ENCODE data around the gene POLL. TPM values are rescaled to one million over a fixed set of nuclear protein-coding genes. Genes with fewer than 3 reads are reported as not detected.

Gene POLL
- total RNA-seq, 1 donor from 2014 or later = 8.7 TPM

DNA sequence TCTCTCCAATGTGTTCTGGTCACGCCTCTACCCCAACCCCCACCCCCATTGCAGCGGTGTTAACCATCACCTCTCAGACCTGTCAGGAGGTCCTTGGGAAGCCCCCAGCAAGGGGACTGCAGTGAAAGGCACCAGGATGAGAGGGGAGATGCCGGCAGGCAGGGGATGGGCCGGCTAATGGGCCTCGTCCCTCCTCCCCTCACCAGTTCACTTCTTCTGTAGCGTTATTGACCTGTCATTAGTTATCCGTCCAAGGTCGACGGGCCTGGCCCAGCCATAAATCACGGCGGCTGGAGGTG lies 18.8 kb downstream of the POLL start:
- Histone ChIP-seq H3K27me3 (ENCODE audit: control insufficient read depth, insufficient read depth, low read length) (peaks cover 20% of the 10 kb centered on the region), H3K4me3 (ENCODE audit: low read depth, low read length) (no peak overlapping the region)
- DNase-seq (ENCODE audit: low read depth) = no peak

DNA sequence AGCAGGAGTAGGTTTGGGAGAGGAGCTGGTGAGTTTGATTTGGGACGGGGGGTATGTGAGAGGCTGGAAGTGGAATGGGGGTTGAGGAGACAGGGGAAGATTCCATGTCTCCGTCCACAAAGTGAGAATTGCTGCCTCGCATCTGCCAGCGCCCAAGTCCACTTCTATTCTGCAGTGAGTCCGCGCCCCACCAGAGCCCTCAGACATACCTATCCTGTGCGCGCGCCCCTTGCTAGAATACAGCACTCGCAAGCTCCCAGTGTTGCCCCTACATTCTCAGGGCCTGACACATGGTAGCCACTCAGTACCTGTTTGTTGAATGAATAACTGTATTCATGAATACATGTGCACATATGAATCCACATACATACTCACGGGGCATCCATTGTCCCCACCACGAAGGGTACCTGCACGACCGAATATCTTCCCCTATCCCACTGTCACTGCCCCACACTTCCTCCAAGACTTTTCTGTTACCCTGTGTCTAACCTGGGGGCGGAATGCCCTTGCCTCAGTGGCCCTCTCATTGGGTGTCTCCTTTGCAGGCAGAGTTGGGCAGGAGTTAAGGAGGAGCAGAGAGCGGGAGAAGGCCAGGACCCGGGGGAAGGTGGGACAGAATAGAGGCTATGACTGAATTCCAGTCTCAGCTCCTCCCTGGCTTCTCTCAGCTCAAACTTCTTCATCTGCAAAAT lies 19.9 kb downstream of the POLL start:
- DNase-seq (ENCODE audit: low read depth) (no peak), FAIRE-seq (peak; percentile 13)
- H3K27me3 ChIP-seq (ENCODE audit: control insufficient read depth, insufficient read depth, low read length) = peaks cover 20% of the 10 kb centered on the region
- TF ChIP-seq, protein P1, sequence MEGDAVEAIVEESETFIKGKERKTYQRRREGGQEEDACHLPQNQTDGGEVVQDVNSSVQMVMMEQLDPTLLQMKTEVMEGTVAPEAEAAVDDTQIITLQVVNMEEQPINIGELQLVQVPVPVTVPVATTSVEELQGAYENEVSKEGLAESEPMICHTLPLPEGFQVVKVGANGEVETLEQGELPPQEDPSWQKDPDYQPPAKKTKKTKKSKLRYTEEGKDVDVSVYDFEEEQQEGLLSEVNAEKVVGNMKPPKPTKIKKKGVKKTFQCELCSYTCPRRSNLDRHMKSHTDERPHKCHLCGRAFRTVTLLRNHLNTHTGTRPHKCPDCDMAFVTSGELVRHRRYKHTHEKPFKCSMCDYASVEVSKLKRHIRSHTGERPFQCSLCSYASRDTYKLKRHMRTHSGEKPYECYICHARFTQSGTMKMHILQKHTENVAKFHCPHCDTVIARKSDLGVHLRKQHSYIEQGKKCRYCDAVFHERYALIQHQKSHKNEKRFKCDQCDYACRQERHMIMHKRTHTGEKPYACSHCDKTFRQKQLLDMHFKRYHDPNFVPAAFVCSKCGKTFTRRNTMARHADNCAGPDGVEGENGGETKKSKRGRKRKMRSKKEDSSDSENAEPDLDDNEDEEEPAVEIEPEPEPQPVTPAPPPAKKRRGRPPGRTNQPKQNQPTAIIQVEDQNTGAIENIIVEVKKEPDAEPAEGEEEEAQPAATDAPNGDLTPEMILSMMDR (IDR thresholded peaks at IDR 0.05; ENCODE audit: insufficient read depth, low read length, severe bottlenecking) = no peak
- no peak overlapping the region for H3K4me3 ChIP-seq (ENCODE audit: low read depth, low read length)
- H3K36me3 ChIP-seq (ENCODE audit: control insufficient read depth, insufficient read depth, low read length) = no peaks in the 10 kb centered on the region

More for the DNA sequence above, 18.8 kb downstream of the POLL start:
- FAIRE-seq = no peak
- TF ChIP-seq, protein P1 (IDR thresholded peaks at IDR 0.05; ENCODE audit: insufficient read depth, low read length, severe bottlenecking) = no peak
- no peaks in the 10 kb centered on the region for H3K36me3 ChIP-seq (ENCODE audit: control insufficient read depth, insufficient read depth, low read length)

DNA sequence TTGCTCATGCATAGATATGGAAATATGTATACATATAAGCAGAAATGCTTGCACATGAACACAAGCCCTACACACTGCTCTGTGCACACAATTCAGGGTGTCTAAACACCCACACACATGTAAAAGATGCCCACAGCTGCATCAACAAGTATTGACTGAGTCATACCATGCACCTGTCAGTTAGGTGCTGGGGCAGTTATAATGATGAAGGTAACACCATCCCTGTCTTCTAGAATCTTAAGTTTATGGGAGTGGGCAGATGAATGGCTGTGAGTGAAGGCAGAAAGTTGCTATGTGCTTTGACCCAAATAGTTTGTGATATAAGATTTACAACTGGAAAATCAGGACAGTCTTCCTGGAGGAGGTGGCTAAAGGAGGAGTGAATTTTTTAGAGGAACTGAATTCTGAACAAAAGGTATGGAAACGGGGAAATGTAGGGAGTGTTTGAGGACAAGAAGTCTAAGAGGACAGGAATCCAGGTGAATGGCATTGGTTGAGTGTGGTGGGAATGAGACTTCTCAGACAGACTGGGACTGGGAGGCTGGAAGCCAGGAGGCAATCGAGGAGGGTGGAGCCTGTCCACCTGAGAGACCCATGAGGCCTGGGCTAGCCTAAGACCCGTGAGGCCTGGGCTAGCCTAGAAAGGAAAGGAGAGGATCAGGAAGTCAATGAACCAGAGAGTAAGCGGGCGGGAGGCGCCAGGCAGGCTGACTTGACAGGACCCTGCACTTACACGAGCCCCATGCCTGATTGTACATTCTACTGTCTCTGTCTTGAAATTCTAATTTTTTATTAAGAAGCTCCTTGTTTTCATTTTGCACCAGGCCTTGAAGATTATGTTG lies 20.7 kb downstream of the POLL start:
- Histone ChIP-seq H3K4me3 (ENCODE audit: low read depth, low read length) (no peak overlapping the region), H3K36me3 (ENCODE audit: control insufficient read depth, insufficient read depth, low read length) (no peaks in the 10 kb centered on the region), H3K27me3 (ENCODE audit: control insufficient read depth, insufficient read depth, low read length) (peaks cover 23% of the 10 kb centered on the region)
- TF ChIP-seq, protein P1 (IDR thresholded peaks at IDR 0.05; ENCODE audit: insufficient read depth, low read length, severe bottlenecking) = no peak
- FAIRE-seq (no peak), DNase-seq (ENCODE audit: low read depth) (peak; percentile 29)

DNA sequence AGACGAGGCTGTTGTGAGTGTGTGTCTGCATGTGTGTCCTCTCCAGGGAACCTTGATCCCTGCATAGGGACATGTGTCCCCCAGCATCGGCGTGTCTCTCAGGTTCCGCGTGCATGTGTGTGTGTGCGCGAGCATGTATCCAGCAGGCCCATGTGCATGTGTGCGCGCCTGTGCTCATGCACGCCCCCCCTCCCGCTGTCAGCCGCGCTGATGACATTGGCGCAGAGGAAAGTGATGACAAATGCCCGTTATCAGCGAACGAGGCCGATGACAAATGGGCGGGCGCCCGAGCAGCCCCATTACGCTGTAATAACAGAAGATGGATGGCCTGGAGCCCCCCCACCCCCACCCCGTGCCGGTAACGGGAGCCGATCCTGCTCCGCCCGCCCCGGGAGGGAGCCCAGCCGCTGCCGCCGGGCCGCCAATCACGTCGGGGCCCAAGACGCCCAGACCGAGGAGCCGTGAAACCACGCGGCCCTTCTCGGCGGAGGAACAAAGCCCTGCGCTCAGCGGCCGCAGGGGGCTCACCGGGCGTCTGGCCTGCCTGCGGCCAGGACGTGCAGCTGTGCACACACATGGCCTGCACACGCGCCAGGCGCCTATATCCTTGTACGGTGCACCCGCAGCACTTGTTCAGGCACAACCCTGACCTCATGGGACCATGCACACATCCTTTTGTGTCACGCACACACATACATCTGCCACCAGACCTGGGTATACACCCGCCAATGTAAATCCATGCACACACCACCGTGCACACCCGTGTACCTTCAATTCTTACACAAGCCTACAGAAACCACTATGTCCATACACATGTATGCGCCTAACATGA lies 21.5 kb downstream of the POLL start:
- FAIRE-seq = peak; percentile 86
- Histone ChIP-seq H3K36me3 (ENCODE audit: control insufficient read depth, insufficient read depth, low read length) (no peaks in the 10 kb centered on the region), H3K27me3 (ENCODE audit: control insufficient read depth, insufficient read depth, low read length) (peaks cover 23% of the 10 kb centered on the region), H3K4me3 (ENCODE audit: low read depth, low read length) (no peak overlapping the region)
- DNase-seq (ENCODE audit: low read depth) = no peak
- TF ChIP-seq, protein P1 (IDR thresholded peaks at IDR 0.05; ENCODE audit: insufficient read depth, low read length, severe bottlenecking) = no peak

DNA sequence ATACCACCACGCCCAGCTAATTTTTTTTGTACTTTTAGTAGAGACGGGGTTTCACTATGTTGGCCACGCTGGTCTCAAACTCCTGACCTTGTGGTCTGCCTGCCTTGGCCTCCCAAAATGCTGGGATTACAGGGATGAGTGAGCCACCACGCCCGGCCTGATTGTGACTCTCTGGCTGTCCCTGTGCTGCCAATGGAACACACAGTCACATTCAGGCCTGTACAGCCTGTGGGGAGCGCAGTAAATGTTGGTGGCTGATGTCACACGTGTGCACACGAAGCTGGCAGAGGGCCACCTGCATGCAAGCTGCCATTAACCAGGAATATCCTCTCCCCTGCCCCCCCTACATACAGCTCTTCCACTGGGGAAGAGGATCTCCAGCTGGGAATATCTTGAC lies 22.1 kb downstream of the POLL start:
- Histone ChIP-seq H3K4me3 (ENCODE audit: low read depth, low read length) (no peak overlapping the region), H3K36me3 (ENCODE audit: control insufficient read depth, insufficient read depth, low read length) (no peaks in the 10 kb centered on the region), H3K27me3 (ENCODE audit: control insufficient read depth, insufficient read depth, low read length) (peaks cover 23% of the 10 kb centered on the region)
- FAIRE-seq = no peak
- no peak for DNase-seq (ENCODE audit: low read depth)
- TF ChIP-seq, protein P1 (IDR thresholded peaks at IDR 0.05; ENCODE audit: insufficient read depth, low read length, severe bottlenecking) = no peak

Measured in bronchial epithelial cell (primary cell).